NOMO-1 (cell line): ENCODE results near the gene MEP1A.
A peak's percentile ranks its signal among the peaks of the same experiment; 100 is the strongest.
"Not testable (repeated sequence)": the region's sequence is repeated elsewhere in the genome, so short reads cannot be mapped to it uniquely, and the experiment has no call there.

Experiments used
- DNase-seq, 2 experiments: peaks; one replicate each; lab custom pipeline; 2025; ENCODE audit not compliant: unreplicated experiment in 2 of 2; lab: John Stamatoyannopoulos, UW

The MEP1A gene, protein sequence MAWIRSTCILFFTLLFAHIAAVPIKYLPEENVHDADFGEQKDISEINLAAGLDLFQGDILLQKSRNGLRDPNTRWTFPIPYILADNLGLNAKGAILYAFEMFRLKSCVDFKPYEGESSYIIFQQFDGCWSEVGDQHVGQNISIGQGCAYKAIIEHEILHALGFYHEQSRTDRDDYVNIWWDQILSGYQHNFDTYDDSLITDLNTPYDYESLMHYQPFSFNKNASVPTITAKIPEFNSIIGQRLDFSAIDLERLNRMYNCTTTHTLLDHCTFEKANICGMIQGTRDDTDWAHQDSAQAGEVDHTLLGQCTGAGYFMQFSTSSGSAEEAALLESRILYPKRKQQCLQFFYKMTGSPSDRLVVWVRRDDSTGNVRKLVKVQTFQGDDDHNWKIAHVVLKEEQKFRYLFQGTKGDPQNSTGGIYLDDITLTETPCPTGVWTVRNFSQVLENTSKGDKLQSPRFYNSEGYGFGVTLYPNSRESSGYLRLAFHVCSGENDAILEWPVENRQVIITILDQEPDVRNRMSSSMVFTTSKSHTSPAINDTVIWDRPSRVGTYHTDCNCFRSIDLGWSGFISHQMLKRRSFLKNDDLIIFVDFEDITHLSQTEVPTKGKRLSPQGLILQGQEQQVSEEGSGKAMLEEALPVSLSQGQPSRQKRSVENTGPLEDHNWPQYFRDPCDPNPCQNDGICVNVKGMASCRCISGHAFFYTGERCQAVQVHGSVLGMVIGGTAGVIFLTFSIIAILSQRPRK

DNA sequence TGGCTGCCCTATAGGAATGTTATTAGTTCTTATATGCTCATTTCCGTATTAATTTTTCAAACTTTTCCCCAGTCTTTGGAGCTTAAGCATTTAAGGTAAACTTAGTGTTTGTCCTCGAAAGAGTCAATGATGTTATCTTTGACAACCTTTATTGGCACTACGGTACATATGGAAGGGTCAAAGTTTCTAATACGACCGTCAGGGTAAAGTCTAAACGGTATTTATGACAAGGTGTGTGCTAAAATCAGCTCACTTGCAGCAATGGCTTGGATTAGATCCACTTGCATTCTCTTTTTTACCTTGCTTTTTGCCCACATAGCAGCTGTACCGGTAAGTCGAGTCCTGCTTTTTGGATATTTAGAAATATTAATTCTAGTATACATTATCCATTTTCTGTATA, at the start of gene MEP1A:
TSS of gene MEP1A (plus strand) at position 252 of the 400 bp plus-strand sequence. CDS start at position 262, 10 bp downstream.
- no peak for DNase-seq

DNA sequence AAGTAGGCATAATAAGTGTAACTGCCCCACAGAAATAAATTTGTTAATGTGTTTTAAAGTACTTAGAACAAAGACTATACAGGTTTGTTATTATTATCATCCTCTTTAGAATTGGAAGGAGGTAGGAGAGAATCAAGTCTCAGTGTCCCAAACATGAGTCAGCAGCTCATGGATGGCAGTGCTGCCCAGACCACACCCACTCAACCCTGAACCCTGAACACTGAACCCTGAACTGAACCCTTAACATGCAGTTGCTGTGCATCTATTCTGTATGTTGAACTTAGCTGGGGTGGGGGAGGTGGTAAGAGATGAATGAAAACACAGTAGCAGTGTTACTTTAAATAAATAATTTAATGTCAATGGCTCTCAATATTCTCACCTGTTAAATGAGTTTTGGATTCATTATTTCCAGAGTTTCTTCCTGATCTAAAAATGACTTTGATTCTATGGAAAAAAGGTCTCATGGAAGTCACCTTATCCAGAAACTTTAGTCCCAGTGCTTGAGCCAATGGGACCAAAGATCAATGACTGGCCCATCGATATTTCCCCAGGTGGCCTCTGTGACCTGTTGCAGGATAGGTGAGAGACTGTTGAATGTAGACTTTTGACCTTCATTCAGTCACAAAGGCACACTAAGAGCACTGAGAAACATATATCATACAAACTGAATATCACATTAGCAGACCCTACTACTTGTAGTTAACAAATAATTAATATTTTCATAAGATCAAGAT, 49.6 kb upstream of the MEP1A start:
- no peak for DNase-seq

DNA sequence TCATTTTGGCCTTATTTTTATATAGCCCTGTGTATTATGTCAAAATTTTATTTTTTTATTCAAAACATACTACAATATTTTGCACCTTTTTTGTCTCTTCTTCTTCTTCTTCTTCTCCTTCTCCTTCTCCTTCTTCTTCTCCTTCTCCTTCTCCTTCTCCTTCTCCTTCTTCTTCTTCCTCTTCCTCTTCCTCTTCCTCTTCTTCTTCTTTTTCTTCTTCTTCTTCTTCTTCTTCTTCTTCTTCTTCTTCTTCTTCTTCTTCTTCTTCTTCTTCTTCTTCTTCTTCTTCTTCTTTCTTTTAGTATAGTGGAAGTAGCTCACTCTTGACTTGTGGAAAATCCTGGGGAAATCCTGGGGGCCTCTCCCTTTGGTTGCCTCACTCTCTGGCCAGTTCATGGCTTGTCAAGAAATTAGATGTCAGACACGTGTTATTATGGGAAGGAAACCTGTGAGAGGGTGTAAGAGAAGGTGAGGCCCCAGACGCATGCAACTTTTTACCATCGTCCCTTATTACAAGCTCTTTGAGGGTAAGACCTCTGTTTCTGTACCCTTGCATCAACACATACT, 48.9 kb upstream of the MEP1A start:
- not testable (repeated sequence) for DNase-seq

DNA sequence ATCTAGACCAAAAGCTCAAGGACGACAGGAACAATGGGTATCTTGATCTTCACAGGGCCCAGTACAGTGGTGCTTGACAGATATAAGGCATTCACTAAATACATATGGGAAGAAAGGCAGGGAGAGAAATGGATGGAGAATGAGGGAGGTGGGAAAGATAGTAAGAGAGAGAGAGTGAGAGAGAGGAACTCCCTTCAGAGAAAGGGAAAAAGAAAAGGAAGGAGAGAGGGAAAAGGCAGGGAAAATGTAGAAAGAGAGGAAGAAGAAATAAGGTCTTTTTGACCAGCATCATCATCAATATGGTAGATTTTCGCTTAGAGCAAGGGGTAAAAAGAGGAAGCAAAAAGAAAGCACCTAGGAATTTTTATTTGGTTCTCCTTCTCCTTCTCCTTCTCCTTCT, 47.2 kb upstream of the MEP1A start:
- DNase-seq = no peak

DNA sequence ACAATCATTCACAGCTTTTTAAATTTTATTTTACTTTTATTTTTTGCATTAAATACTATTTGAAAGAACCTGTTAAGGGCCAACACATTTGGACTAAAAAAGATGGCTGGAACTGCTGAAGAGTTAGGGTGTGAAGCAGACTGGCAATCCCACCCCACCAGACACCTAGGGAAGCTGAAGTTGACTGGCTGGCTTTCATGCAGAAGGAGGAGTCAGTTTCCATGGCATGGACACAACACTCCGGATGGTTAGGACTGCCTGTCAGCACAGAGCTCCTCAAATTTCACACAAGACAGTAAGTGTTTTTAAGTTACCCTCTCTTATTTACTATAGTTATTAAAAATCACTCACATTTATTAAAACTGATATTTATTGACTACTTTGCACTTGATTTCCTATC, 46.5 kb upstream of the MEP1A start, which contains the start of gene ANKRD66:
TSS of gene ANKRD66 (plus strand) at position 238 of the 400 bp plus-strand sequence. CDS start 5,016 bp downstream, outside the sequence.
- DNase-seq = no peak

DNA sequence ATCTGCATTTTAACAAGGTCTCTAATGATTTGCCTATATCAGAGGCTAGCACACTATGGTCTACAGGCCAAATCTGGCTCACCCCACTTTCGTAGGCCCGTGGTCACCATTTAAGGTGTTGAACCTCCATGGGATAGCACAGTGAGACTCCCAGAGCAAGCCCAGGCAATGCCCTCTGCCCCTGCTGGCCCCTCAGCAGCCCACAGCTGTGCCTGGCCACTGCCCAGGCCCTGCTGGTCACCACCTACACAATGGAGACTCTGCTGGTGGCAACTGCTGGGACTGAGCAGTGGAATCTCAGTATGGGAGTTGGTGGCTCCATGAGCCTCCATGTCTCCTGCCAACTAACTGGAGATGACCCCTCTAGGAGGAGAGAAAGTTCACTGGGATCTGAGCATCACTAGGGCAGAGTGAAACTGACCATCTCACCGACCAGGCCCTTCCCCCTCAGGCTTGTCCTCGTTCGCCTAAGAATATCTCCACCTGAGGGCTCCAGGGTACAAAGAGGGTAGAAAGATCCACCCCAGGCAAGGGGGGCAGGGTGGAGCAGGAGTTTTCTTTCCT, 44.2 kb upstream of the MEP1A start:
- no peak for DNase-seq

DNA sequence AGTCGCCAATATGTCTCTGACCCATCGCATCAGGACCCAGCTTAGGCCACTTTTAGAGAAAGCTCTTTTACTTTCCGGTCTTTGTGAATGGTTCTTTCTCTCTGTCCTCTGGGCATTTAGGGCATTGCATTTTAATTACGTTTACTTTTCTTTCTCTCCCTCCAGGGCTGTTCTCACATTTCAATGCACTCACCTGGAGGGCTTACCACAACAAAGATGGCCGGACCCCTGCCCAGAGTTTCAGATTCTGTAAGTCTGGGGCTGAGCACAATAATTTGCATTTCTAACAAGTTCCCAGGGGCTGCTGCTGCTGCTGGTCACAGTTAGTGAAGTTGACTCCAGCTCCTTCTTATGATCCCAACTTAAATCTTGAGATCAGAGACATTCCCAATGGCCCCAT, 43.5 kb upstream of the MEP1A start:
- no peak for DNase-seq

DNA sequence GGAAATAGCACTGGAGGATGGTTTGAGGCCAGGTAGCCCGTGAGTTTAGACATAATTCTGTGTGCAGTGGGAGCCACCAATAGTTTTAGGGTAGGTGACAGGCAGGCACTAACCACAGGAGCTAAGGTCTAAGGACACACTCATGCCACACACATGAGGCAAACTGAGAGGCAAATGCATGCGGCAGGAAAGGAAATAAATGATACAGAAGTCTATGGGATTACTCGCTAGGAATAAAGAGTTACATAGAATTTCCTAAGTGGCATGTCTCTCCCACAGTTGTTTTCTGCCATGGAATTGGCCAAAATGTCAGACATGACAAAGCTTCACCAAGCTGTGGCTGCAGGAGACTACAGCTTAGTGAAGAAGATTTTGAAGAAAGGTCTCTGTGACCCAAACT, 41.5 kb upstream of the MEP1A start:
- no peak for DNase-seq

DNA sequence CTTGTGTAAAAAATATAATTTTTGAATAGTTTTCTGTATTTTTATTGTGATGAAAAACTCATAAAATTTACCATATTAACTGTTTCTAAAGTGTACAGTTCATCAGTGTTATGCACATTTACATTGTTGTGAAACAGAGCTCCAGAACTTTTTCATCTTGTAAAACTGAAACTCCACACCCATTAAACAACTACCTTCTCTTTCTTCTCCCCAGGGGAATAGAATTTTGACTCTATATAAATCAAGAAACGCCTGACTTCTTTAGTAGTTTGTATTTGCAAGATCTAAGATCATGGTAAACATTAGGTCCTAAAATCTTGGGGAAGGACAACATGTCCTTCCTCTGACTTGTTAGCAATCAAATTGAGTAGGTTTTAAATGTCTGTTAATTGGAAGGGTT, 37.3 kb upstream of the MEP1A start:
- no peak for DNase-seq

DNA sequence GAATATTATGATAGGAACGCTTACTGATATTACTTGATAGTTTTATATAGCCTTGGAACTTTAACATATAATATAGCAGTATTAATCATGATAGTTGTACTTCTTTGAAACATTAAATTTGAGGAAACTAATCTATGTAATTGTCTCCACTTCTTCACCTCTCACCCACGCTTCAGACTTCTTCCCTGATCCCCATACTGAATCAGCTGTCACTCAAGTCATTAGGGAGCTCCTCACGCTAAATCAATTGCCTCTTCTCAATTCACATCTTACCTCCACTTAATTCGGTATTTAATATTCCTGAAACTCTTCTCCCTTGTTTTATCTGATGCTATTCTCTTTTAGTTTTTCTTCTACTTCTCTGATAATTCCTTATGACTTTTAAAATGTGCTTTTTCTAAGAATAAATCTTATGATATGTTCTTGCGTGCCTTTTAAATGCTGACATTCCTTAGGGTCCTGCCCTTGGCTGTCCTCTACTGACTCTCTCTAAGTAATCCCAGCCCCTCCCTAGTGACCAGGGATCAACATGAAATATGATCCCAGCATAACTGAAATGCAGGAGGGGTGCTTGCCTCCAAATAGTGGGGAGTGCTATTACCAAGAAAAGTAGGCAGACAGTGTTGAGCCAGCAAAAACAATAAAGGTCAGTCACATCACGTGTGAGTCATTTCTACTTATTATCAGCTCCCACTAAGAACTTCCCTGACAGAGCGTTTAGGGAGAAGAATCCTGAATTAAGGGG, 36.5 kb upstream of the MEP1A start:
- DNase-seq = no peak

DNA sequence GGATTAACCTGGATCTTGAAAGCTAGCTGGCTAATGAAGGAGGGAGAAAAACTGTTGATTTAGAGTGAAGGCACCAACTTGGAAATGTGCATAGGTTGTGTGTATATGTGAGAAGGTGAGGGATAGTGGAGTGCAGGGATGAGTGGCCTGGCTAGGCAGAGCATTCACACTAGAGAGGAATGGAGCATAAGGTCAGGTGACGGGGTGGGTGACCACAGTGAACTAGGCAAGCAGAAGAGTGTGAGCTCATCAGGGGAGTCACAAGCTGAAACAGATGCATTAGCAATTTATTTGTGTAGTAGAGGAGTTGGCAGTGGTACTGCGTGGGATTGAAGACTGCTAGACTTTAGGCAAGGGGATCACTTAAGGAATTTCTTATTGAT, 36.0 kb upstream of the MEP1A start:
- DNase-seq = no peak

DNA sequence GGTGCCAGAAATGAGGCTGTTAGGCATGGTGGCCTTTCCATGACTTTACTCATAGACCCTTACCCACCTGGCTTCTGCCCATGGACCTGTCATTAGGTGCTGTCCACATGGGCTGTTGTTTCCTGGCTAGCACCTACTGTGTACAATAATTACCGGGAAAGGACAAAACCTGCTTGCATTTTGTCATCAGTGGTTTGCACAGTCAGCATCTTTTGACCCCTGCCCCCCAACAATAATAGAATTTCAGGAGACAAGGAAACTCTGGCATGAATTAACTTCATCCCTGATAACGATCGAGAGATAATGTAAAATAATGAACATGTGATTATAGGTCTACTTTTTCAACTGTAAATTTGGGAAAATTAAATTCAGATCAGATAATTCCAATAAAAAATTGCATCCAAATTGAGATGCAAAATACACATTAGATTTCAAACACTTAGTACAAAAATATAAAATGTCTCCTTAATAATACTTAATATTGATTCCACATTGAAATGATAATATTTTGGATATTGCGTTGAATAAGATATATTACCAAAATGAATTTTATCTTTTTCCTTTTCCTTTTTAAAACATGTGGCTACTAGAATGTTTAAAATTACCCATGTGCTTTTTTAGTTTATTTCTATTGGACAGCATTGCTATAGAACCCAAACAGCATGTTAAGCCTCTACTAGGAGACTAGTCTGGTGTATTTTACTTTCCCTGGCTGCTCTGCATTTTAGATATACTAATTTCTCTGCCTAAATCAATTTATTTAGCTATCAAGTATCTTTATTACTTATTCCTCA, 34.0 kb upstream of the MEP1A start:
- DNase-seq = no peak

DNA sequence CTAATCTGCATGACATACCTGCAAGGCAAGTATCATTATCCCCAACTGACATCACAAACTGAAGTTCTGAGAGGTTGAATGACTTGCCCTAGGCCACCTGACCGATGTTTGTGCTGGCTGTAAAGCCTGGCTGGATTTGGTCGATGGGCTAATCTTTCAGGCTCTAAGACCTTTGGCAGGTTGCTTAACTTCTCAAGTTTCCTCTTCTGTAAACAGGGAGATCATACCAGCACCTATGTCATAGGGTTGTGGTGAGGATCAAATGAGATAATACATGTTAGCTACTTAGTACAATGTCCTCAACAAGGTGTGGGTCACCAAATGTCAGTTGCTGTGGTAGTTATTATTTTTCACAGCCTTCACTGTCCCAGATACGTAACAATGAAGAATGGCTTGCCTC, 32.3 kb upstream of the MEP1A start:
- peak in 1 of 2 experiments; percentile 9 for DNase-seq

DNA sequence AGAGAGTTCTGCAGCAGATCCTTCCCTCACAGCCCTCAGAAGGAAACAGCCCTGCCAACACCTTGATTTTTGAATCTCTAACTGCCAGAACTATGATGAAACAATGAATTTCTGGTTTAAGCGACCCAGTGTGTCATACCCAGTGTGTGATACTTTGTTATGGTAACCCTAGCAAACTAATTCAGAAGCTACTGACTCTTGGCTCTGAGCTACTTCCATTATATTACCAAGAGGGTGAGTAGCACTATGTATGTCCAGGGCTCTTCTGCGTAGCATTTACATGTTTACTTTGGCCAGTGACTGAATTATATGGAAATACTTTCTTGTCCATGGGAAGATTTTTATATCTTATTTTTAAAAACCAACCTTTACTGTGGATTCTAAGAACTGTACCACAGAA, 29.7 kb upstream of the MEP1A start:
- DNase-seq = no peak

DNA sequence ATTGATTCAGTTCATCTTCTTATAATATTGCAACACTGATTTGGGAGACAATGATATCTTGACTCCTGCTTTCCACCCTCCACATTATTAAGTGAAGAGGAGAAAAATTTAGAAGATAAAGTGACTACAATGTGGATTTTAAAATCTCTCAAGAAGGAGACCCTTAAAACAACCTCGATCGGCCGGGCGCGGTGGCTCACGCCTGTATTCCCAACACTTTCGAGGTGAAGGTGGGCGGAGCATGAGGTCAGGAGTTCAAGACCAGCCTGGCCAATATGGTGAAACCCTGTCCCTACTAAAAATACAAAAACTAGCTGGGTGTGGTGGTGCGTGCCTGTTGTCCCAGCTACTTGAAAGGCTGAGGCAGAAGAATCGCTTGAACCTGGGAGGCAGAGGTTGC, 28.9 kb upstream of the MEP1A start:
- not testable (repeated sequence) for DNase-seq

DNA sequence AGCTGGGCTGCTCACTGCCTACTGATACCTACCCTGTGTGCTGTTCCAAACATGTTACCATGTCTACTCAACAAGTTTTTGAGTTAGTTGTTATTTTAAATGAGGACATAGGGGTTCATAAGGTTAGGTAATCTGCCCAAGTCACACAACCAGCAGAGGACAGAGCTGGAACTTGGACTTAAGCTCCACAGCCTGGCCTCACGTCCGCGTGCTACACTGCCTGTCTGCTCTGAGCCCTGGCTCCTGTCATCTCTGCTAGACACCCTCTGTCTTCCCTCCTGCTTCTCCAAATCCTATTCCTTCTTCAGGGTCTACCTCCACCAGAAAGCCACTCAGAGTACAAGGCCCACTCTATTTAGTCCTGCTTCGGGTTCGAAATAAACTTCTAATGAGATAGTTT, 28.2 kb upstream of the MEP1A start:
- no peak for DNase-seq

DNA sequence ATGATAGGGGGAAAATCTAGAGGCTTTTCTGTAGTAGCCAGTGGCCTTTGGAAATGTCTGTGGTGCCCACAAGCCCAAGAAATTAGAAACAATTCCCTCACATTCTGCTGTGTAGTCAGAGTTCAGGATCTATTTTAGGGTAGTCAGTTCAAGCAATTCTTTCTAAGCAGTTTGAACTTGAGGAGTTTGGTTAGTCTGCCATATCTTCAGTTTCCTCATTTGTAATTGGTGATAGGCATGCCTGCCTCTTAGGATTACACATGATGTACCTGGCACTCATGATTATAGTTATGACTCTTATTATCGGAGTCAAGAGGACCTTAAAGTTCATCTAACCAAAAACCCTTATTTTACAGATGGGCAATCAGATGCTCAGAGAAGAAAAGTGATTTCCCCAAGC, 21.2 kb upstream of the MEP1A start:
- peak in 1 of 2 experiments; percentile 18 for DNase-seq

DNA sequence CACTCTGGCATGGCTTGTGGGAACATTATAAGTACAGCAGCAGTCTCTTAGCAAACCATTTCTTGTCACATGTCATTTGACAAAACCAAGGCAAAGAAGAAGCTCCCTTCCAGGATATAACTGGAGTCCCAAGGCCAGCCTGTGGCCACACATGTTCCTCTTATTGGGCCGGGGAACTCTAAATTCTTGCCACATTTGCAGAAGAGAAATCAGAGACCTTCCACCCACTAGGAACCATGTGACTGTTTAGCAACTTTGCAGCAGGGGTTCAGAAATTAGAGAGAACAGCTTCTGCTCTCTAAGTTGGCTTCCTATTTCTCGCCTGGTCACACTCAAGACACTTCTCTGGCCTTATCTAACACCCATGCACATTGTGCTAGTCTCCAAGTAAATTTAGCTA, 20.4 kb upstream of the MEP1A start:
- peak; percentile 94 to 98 for DNase-seq

DNA sequence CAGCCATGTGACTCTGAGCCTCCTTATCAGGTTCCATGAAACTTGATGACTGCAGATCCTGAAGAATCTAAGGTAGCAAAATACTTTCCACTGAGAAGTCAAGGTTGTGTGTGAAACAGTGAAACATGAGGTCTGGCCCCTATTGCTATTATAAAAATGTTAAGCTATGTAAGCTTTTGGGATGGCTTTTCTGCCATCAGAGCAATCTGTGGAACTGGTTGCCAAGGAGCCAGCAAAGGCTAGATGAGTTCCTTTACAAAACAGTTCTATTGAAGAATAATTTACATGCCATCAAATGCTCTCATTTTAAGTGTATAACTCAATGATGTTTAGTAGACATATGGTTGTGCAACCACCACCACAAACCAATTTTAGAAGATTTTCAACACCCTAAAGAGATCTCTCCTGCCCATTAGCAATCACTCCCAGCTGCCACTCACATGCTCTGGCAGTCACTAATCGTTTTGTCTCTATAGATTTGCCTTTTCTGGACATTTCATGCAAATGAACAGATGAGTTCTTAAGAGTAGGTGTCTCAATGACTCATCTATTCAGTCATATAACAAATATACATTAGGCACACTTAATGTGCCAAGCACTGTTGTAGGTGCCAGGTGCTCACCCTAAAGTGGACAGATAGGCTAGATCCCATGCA, 19.9 kb upstream of the MEP1A start:
- DNase-seq = peak; percentile 51 to 74
